HG02588 (cell line): Measurements from ENCODE around the gene RREB1.

Experiments used
- ATAC-seq: cut with Tn5 transposase; IDR thresholded peaks from one replicate; pipeline ENCODE4 v1.9.1; 2021; ENCODE audit warnings: mild to moderate bottlenecking, moderate library complexity; ENCODE audit not compliant: unreplicated experiment

RREB1 gene

GRCh38 chr6:7088076-7088742, 19.6 kb upstream of the RREB1 start:
- no peak for ATAC-seq

GRCh38 chr6:7098993-7099392, 8.8 kb upstream of the RREB1 start:
- no peak for ATAC-seq

DNA sequence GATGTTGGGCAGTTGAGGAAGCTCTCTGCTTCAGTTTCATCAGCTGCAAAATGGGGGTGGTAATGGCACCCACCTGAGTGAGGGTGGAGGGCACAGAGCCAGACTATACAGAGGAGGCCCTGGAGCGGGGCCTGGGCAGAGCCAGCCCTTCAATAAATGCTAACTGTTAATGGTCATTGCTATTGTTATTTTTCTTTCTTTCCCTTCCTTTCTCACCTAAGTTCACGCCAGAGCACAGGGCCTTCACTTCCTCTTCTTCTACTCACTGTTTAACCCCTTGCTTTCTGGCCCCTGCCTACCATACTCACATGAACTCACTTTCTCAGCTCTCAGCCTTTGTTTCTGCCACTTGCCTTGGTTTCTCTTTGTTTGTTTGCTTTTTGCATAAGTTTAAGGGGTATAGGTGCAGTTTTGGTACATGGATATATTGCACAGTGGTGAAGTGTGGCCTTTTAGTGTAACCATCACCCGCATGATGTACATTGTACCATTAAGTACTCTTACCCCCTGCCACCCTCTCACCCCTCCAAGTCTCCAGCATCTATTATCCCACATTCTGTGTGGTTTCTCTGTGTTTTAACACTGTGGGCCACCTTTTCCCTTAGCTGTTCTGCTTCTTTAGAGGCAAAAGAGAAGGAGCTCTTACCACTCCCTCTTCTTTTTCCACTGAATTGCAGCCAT, 7.5 kb upstream of the RREB1 start:
- no peak for ATAC-seq

GRCh38 chr6:7100753-7101081, 7.0 kb upstream of the RREB1 start:
- no peak for ATAC-seq

- ATAC-seq: no peak
These were observed 6.5 kb upstream of the RREB1 start for GRCh38 chr6:7101290-7101689.

GRCh38 chr6:7104752-7105151, 3.0 kb upstream of the RREB1 start:
- ATAC-seq: no peak

GRCh38 chr6:7106215-7106751, 1.5 kb upstream of the RREB1 start:
- no peak for ATAC-seq

DNA sequence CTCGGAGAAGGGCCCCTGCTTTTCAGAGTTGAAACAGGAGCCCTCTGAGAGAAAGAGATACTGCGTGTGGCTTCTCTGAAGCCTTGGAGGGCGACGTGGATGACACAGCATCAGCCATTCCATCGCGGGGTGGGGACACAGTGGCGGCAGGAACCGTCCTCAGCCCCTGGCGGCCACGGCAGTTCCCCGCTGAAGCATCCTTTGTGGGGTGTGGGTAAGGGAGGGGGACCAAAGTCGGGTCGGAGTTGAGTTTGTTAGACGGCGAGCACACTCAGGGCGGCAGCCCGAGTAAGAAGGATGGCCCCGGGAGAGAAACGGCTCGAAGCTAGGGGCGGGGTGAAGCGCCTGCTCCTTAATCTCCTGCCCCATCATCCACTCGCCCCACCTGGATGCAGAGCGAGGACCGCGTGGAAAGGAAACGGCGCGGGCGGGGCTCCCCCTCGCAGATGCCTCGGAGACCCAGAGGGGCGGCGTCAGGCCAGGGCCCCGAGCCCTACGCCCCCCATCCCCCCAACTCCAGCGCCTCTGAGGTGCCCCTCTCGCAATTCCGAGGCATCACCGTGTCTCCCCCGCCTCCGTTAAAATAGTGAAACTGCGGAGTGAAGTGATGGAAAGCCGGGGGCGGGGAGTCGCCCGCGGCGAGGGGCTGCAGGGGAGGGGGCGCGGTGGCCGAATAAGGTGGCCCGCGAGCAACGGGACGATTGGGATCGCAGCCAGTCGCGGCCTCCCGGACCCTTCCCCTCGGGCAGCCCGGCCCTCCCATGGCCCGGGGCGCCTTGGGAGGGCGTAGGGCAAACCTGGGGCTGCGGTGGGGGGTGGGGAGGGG, 796 bp upstream of the RREB1 start:
- ATAC-seq: peak; percentile 30

DNA sequence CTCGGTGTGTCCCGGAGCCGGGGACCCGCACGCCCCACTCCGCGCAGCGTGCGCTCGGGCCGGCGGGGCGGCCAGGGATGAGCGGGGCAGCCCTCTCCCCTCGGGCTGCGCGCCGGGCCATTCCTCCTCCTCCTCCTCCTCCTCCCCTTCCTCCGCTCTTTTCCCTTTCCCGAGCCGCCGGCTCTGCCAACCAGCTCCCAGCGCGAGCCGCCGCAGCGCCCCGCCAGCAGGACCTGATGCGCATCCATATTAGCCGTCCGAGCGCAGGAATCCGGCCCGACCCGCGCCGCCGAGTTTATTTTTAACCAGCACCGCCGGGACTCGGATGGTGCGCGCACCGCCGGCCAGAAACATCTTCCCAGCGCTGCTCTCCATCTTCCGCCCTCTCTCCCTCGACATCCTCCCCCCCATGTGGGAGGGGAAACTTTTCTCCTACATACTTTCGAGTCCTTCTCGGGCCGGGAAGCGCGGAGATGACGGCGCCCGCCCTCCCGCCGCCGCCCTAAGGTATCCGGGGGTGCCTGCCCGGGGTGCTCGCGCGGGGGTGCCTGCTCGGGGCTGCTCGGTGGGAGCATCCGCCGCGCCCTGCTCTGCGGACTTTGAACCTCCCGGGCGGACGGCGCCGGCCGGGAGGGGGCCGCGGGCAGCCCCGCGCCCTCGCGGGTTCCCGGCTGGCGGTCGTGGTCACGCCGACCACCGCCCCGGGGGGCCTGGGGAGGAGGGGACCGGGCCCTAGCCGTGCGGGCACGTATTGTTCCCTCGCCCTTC, 619 bp downstream of the RREB1 start:
- ATAC-seq: no peak

GRCh38 chr6:7108964-7109836, 1.4 kb downstream of the RREB1 start:
- ATAC-seq: no peak

- no peak for ATAC-seq
These were observed 2.5 kb downstream of the RREB1 start for GRCh38 chr6:7110092-7110792.

DNA sequence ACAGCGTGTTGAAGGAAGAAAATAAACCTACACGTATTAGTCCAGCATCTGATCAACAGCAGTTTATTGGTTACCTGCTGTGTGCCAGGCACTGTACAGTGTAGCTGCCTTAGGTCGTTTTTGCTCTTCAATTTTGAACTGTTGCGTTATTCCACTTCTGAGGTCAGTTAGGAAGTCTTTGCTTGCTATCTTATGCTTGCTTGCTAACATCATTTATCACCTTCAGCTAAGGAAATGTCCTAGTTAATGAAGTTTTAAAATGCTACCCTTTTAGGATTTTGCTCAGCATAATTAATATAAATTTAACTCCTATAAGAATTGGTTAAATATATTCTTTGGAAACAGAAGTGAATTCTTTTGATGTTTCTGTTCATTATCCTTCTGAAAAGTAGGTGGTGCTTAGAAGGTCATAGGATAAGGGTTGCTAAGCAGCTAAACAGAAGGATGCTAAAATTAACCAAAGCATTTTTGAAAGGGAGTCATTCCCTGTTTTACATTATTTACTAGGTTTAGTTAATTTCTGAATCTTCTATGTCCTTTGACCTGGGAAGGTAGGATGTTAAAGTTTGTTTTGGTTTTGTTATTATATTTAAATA, 3.4 kb downstream of the RREB1 start:
- ATAC-seq: no peak

GRCh38 chr6:7112171-7112570, 4.4 kb downstream of the RREB1 start:
- ATAC-seq: no peak

GRCh38 chr6:7112741-7113313, 5.1 kb downstream of the RREB1 start:
- ATAC-seq: no peak

DNA sequence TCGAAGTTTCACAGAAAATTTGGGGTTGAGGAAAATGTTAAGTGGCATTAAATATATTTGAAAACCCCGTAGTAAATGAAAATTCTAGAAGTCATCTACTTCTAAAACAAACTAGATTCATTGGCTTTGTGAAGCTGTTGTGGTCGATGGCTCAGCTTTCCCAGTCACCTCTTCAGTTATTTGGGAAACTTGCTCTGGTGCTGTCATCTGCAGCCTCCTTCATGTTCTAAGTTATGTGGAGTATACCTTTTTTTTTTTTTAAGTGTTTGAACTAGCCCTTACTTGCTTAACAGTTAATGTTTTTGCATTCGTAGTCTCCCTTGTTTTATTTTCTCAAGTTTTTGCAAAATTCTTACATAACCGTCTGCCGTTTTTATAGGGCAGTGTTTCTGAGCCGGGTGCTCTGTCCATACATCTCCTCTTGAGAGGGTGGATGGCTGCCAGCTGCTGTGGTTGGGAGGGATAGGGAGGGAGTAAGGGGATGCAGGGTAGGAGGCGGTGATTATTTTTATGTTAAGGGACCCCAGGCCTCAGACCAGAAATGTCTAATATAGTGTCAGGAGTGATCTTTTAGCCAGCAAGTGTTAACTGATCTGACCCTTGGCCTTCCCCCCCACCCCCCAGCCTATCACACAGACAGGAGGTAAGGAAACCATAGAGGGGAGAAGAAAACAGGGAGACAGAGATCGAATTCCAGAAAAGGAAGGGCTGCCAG, 7.1 kb downstream of the RREB1 start:
- no peak for ATAC-seq

- no peak for ATAC-seq
These were observed 7.9 kb downstream of the RREB1 start for GRCh38 chr6:7115543-7116231.

DNA sequence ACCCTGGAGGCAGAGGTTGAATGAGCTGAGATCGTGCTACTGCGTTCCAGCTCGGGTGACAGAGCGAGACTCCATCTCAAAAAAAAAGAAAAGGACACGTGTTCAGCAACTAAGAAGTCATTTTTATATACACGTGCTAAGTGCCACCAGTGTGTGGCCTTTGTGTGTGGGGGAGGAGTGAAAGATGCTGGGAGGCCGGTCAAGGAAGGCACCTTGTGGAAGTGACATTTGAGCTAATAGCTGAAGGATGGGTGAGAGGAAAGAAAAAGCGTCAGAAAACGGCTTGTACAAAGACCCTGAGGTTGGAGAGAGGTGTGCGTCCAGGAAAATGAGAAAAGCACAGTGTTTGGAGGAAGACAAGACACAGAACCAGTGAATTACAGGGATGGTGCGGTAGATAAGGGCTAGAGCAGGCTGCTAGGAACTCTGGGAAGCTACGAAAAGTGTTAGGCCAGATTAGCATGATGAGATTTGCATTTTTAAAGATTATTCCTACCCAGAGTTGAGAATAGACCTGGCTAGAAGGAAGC, 11.6 kb downstream of the RREB1 start:
- ATAC-seq: no peak
